Chondrocyte (in vitro differentiated cells): Measurements from ENCODE around the gene NBPF11. TPM values are rescaled to one million over a fixed set of nuclear protein-coding genes. Genes with fewer than 3 reads are reported as not detected.
"Not testable (repeated sequence)": the region's sequence is repeated elsewhere in the genome, so short reads cannot be mapped to it uniquely, and the experiment has no call there.

Source experiments
- DNase-seq: peaks from one replicate; pipeline ENCODE4 v3.0.0; 2021; ENCODE audit warnings: mixed read lengths, low spot score
- H3K27ac Mint-ChIP-seq: one replicate; pipeline ENCODE4 v1.8.0; 2021; ENCODE audit warnings: mild to moderate bottlenecking, moderate library complexity, mixed read lengths; ENCODE audit not compliant: unreplicated experiment
- H3K27me3 Mint-ChIP-seq: 2 replicates; pipeline ENCODE4 v1.8.0; 2021; ENCODE audit warnings: low read depth, mixed read lengths
- H3K36me3 Mint-ChIP-seq: 2 replicates; pipeline ENCODE4 v1.8.0; 2021; ENCODE audit warnings: low read depth, mixed read lengths
- H3K4me1 Mint-ChIP-seq: 2 replicates; pipeline ENCODE4 v1.8.0; 2021; ENCODE audit warnings: low read depth, mild to moderate bottlenecking, mixed read lengths
- H3K4me3 Mint-ChIP-seq: one replicate; pipeline ENCODE4 v1.8.0; 2021; ENCODE audit warnings: mild to moderate bottlenecking, moderate library complexity, mixed read lengths; ENCODE audit not compliant: unreplicated experiment
- H3K9me3 Mint-ChIP-seq: 2 replicates; pipeline ENCODE4 v1.8.0; 2021; ENCODE audit warnings: low read depth, mixed read lengths
- total RNA-seq: library from RNA; stranded (reverse); gene quantifications from 3 replicates; pipeline ENCODE4 v1.2.1, GENCODE V29; 2021

Gene NBPF11
- total RNA-seq, 1 donor from 2014 or later, result 11.3 TPM

GRCh38 chr1:148068606-148069005 lies 83.5 kb downstream of the NBPF11 start:
- not testable (repeated sequence) for DNase-seq, H3K9me3 Mint-ChIP-seq, H3K27me3 Mint-ChIP-seq, H3K4me3 Mint-ChIP-seq, H3K36me3 Mint-ChIP-seq, H3K4me1 Mint-ChIP-seq, H3K27ac Mint-ChIP-seq

GRCh38 chr1:148068201-148068600 lies 83.9 kb downstream of the NBPF11 start:
- not testable (repeated sequence) for H3K9me3 Mint-ChIP-seq, H3K27me3 Mint-ChIP-seq, H3K27ac Mint-ChIP-seq, H3K4me3 Mint-ChIP-seq, H3K4me1 Mint-ChIP-seq, DNase-seq, H3K36me3 Mint-ChIP-seq

- H3K4me3 Mint-ChIP-seq, H3K4me1 Mint-ChIP-seq, H3K27ac Mint-ChIP-seq, H3K9me3 Mint-ChIP-seq, H3K36me3 Mint-ChIP-seq, DNase-seq, H3K27me3 Mint-ChIP-seq: not testable (repeated sequence)
Measured at GRCh38 chr1:148060294-148060701, 91.8 kb downstream of the NBPF11 start.

GRCh38 chr1:148057384-148057783 lies 94.7 kb downstream of the NBPF11 start:
- DNase-seq, H3K4me1 Mint-ChIP-seq, H3K27me3 Mint-ChIP-seq, H3K27ac Mint-ChIP-seq, H3K36me3 Mint-ChIP-seq, H3K9me3 Mint-ChIP-seq, H3K4me3 Mint-ChIP-seq: not testable (repeated sequence)

Other genes starting within 250 kb of the NBPF11 start
- not detected in 3 replicates for gene GJA8, start 249.5 kb downstream of the NBPF11 start, total RNA-seq
- gene GPR89B, start 223.9 kb downstream of the NBPF11 start, total RNA-seq, result 8.8 to 14.8 TPM (median 9.2 TPM) in 3 replicates